Right cardiac atrium (tissue), 5 donors: Measurements from ENCODE around the gene GMEB2. TPM values are rescaled to one million over a fixed set of nuclear protein-coding genes. Genes with fewer than 3 reads are reported as not detected.

Source experiments
- ATAC-seq, 2 donors: fragments of 200-7000 bp; cut with Tn5 transposase; one replicate each; pipeline versions ENCODE4 v1.8.0 to v1.9.1; 2020; ENCODE audit warnings: moderate library complexity in 2 of 2, mild to moderate bottlenecking in 1 of 2
- DNase-seq, 3 donors: peaks; one replicate each; pipeline ENCODE4 v3.0.0-alpha.2; 2020
- H3K27ac ChIP-seq: one replicate; pipeline ENCODE4 v1.5.1; 2013; ENCODE audit warnings: mild to moderate bottlenecking, low read length, control low read depth, moderate library complexity
- H3K27me3 ChIP-seq: one replicate; pipeline ENCODE4 v1.6.1; 2013; ENCODE audit not compliant: control insufficient read depth, insufficient read depth
- H3K4me1 ChIP-seq: one replicate; pipeline ENCODE4 v1.6.1; 2013; ENCODE audit warnings: low read length; ENCODE audit not compliant: control insufficient read depth, insufficient read depth
- H3K4me3 ChIP-seq: one replicate; pipeline ENCODE4 v1.5.1; 2013; ENCODE audit warnings: low read length, control low read depth
- H3K9me3 ChIP-seq: one replicate; pipeline ENCODE4 v1.6.1; 2013; ENCODE audit warnings: low read length; ENCODE audit not compliant: control insufficient read depth
- WGBS: extraction: QIAGEN DNeasy Blood & Tissue Kit; methylation state at CpG from one replicate; pipeline ENCODE4 v1.1.7; 2013; 5-methylcytosine and 5-hydroxymethylcytosine counted together
- intact Hi-C, 4 donors: fragments of 100-400 bp; cut with DNase I; formaldehyde crosslinking; loops; one replicate each; pipeline versions ENCODE4 v1.11.0 to v1.14.0; 2022 to 2023
- polyA plus RNA-seq: library from polyadenylated mRNA; stranded (reverse); fragments of 200-250 nt; gene quantifications from one replicate; pipeline ENCODE4 v1.2.3, GENCODE V29; 2013
- total RNA-seq, 4 donors: library from RNA; stranded (reverse); fragmentation: NEBNext Ultra II Directional; extraction: Animal tissue kit (Norgen Biotek cat#: 25700); gene quantifications; one replicate each; pipeline ENCODE4 v1.2.1, GENCODE V29; 2021
- donor health status: healthy with polysubstance abuse.
- donor health status: DM: no; HTN: yes; CAD: no.
- donor health status: DM: no; HTN: no; CAD: no.
- donor health status: DM: no; HTN: yes; CAD: no; lungs with severe emphysema.
- donor health status: DM: yes; HTN: yes; CAD: no.

Gene GMEB2
- total and polyA plus RNA-seq, 5 donors: 6.5 to 7.7 (median 7.1) TPM

GRCh38 chr20:63538204-63539091 is 88.5 kb downstream of the GMEB2 start:
- H3K9me3 ChIP-seq: no peaks in the 10 kb centered on the region
- ATAC-seq: peak; percentile 32 to 53
- H3K4me3 ChIP-seq: no peak overlapping the region
- WGBS: 49% methylated on average over 27 of the region's 27 CpGs
- intact Hi-C loops: loop anchor here (2.0 to 10.0 kb wide), 4 partner anchors 246 to 436 kb away; partner anchors contain the start of gene SAMD10 (in 1 of the 4)
- H3K27ac ChIP-seq: no peak overlapping the region
- no peaks in the 10 kb centered on the region for H3K4me1 ChIP-seq
- H3K27me3 ChIP-seq: no peaks in the 10 kb centered on the region
- peak in 2 of 3 donors; percentile 50 to 60 for DNase-seq

Other genes starting within 250 kb of the GMEB2 start
- 1 to 10 TPM in 2 of 4 donors, not detected in 2; 1.1 to 2.3 TPM for gene KCNQ2, start 154.4 kb downstream of the GMEB2 start, total RNA-seq
- under 0.01 TPM for gene KCNQ2, start 154.4 kb downstream of the GMEB2 start, polyA plus RNA-seq
- gene EEF1A2, start 128.0 kb downstream of the GMEB2 start, total RNA-seq: 1,000 to 10,000 TPM in 1 of 4 donors, 100 to 1,000 TPM in 3; 701 to 1,033 (median 894) TPM
- gene EEF1A2, start 128.0 kb downstream of the GMEB2 start, polyA plus RNA-seq: 952 TPM
- gene PPDPF, start 106.3 kb downstream of the GMEB2 start, total RNA-seq: 100 to 1,000 TPM; 143 to 244 (median 223) TPM
- 276 TPM for gene PPDPF, start 106.3 kb downstream of the GMEB2 start, polyA plus RNA-seq
- under 1 TPM in 2 of 4 donors, not detected in 2; 0.09 to 0.15 TPM for gene PTK6, start 89.7 kb downstream of the GMEB2 start, total RNA-seq
- 0.14 TPM for gene PTK6, start 89.7 kb downstream of the GMEB2 start, polyA plus RNA-seq
- not detected for gene SRMS, start 79.4 kb downstream of the GMEB2 start, total RNA-seq
- gene SRMS, start 79.4 kb downstream of the GMEB2 start, polyA plus RNA-seq: not detected
- under 1 TPM in 3 of 4 donors, not detected in 1; 0.09 to 0.20 (median 0.17) TPM for gene FNDC11, start 72.9 kb downstream of the GMEB2 start, total RNA-seq
- gene FNDC11, start 72.9 kb downstream of the GMEB2 start, polyA plus RNA-seq: 0.14 TPM
- 10 to 100 TPM; 15.6 to 29.5 (median 16.2) TPM for gene HELZ2, start 52.9 kb downstream of the GMEB2 start, total RNA-seq
- gene HELZ2, start 52.9 kb downstream of the GMEB2 start, polyA plus RNA-seq: 8.7 TPM
- gene STMN3, start 26.3 kb upstream of the GMEB2 start, total RNA-seq: 1 to 10 TPM; 4.0 to 9.3 (median 5.8) TPM
- 7.1 TPM for gene STMN3, start 26.3 kb upstream of the GMEB2 start, polyA plus RNA-seq
- 10 to 100 TPM; 12.3 to 14.8 (median 13.3) TPM for gene RTEL1, start 31.2 kb upstream of the GMEB2 start, total RNA-seq
- gene RTEL1, start 31.2 kb upstream of the GMEB2 start, polyA plus RNA-seq: 7.7 TPM
- gene TNFRSF6B, start 69.6 kb upstream of the GMEB2 start, total RNA-seq: 1 to 10 TPM in 2 of 4 donors, under 1 TPM in 1, not detected in 1; 0.23 to 1.4 (median 1.1) TPM
- gene TNFRSF6B, start 69.6 kb upstream of the GMEB2 start, polyA plus RNA-seq: 2.7 TPM
- gene ARFRP1, start 80.9 kb upstream of the GMEB2 start, total RNA-seq: 10 to 100 TPM; 40.1 to 49.7 (median 44.3) TPM
- gene ARFRP1, start 80.9 kb upstream of the GMEB2 start, polyA plus RNA-seq: 38.7 TPM
- 10 to 100 TPM; 14.5 to 19.6 (median 16.8) TPM for gene ZGPAT, start 80.9 kb upstream of the GMEB2 start, total RNA-seq
- gene ZGPAT, start 80.9 kb upstream of the GMEB2 start, polyA plus RNA-seq: 29.5 TPM
- 1 to 10 TPM; 2.1 to 2.9 (median 2.7) TPM for gene LIME1, start 109.6 kb upstream of the GMEB2 start, total RNA-seq
- gene LIME1, start 109.6 kb upstream of the GMEB2 start, polyA plus RNA-seq: 2.7 TPM
- gene SLC2A4RG, start 112.7 kb upstream of the GMEB2 start, total RNA-seq: 10 to 100 TPM; 42.7 to 69.1 (median 50.1) TPM
- 39.2 TPM for gene SLC2A4RG, start 112.7 kb upstream of the GMEB2 start, polyA plus RNA-seq
- gene ZBTB46, start 204.2 kb upstream of the GMEB2 start, total RNA-seq: 10 to 100 TPM; 14.4 to 18.1 (median 16.3) TPM
- 6.7 TPM for gene ZBTB46, start 204.2 kb upstream of the GMEB2 start, polyA plus RNA-seq
- gene ABHD16B, start 234.4 kb upstream of the GMEB2 start, total RNA-seq: not detected
- gene ABHD16B, start 234.4 kb upstream of the GMEB2 start, polyA plus RNA-seq: 0.54 TPM
- 10 to 100 TPM; 62.1 to 73.5 (median 63.6) TPM for gene TPD52L2, start 238.2 kb upstream of the GMEB2 start, total RNA-seq
- gene TPD52L2, start 238.2 kb upstream of the GMEB2 start, polyA plus RNA-seq: 52.3 TPM